ENCODE data around the gene ADAT1.

GRCh38 chr16:75603241-75603640, 19.8 kb downstream of the ADAT1 start:
- TF ChIP-seq CTCF (IDR thresholded peaks at IDR 0.05; ENCODE audit: low read depth, low read length, missing input control) (no peak), ZBTB33 (IDR thresholded peaks at IDR 0.05) (no peak), JUND (IDR thresholded peaks at IDR 0.05) (no peak), GABPA (IDR thresholded peaks at IDR 0.05 in 1 of 2, conservative IDR thresholded peaks at IDR 0.05 in 1 of 2) (no peak), RAD21 (IDR thresholded peaks at IDR 0.05) (no peak)

Data from liver (tissue), 3 donors.